ENCODE data around the gene KBTBD2.
"Not testable (repeated sequence)": the region's sequence is repeated elsewhere in the genome, so short reads cannot be mapped to it uniquely, and the experiment has no call there.

KBTBD2 gene

DNA sequence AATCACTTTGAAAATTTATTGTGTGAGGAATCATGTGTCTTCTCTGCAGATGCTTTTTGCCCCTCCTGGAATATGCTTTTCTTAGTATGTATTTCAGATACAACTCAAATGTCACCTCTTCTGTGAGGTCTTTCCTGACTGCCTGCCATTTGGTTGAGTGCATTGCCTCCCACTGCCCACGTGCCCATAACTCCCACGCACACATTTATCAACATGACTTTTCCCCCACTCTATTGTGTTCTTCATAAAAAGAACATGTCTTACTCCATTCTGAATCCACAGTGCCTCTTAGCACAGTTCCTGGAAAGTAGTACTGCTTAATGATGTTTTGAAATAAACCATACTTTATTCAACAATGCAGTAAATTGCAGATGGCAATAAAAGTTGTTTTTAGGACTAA, 42.9 kb downstream of the KBTBD2 start:
- not testable (repeated sequence) for DNase-seq

GRCh38 chr7:32846630-32847225, 44.8 kb downstream of the KBTBD2 start:
- peak; percentile 92 for DNase-seq

DNA sequence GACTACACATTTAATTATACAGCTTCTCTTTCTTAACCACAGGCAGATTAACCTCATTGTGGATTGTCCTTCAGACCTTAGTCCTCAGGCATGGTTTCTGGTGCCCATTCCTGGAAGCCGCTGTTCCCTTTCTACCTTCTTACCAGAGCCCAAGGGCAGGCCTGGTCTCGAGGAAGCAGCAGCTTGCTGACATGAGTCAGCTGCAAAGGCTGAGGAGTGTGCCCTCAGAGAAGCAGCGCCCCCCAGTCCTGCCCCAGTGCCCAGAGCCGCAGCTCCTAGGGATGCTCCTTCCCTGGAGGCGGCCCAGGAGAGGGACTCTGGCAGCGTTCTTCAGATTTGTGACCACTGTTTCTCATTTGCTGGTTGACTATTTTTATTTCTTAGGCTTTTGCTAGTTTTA, 46.8 kb downstream of the KBTBD2 start:
- DNase-seq = not testable (repeated sequence)

DNA sequence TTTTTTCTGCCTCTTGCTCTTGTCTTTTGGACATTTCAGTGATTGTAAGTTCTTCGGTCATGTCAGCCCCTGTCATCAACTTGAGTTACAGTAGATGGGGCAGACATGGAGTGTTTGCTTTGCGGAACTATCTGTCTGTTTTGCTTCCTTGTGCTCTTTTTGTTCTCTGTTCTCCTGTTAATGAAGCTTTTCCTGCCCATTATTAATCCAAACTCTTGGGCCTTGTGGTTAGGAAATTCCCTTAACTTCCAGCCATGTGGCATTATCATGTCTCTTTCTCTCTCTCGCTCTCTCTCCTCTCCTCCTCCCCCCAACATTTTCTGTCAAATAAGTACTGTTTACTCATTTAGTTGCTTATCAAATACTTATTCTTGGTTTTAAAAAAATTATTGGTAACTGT, 47.8 kb downstream of the KBTBD2 start:
- DNase-seq = not testable (repeated sequence)

DNA sequence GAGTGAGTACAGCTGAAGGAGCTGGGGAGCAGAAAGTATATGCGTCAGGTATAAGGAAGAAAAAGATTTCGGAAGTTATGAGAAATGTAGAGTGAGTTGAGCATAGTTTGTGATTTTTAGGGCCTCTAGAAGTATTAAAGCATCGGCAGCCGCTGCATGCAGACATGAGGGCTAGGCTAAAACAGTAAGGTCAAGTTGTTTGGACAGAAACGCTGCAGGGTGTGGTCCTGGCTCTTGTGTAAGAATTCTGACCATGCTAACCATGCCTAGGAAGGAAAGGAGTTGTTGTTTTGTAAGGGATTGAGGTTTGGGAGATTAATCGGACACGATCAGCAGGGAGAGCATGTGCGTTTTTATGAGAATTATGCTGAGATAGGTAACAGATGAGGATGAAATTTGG, 51.7 kb downstream of the KBTBD2 start:
- not testable (repeated sequence) for DNase-seq

GRCh38 chr7:32828996-32829752, 62.4 kb downstream of the KBTBD2 start:
- not testable (repeated sequence) for DNase-seq
